Upper lobe of left lung (tissue), 6 donors: ENCODE results near the gene ADCY6. TPM values are rescaled to one million over a fixed set of nuclear protein-coding genes. Genes with fewer than 3 reads are reported as not detected.

Source experiments
- ATAC-seq, 2 donors: fragments of 200-7000 bp; cut with Tn5 transposase; one replicate each; pipeline ENCODE4 v1.9.1; 2022; ENCODE audit warnings: mild to moderate bottlenecking in 2 of 2, moderate library complexity in 2 of 2; ENCODE audit not compliant: low FRiP score in 2 of 2
- DNase-seq, 2 donors: peaks; one replicate each; pipeline ENCODE4 v3.0.0-alpha.2; 2019 to 2020
- H3K27ac ChIP-seq, 4 donors: fragments of 200-600 bp; sonication (generic); one replicate each; pipeline ENCODE4 v1.5.1; 2016 to 2019
- H3K27me3 ChIP-seq, 4 donors: fragments of 200-600 bp; sonication (generic); one replicate each; pipeline ENCODE4 v1.5.1; 2017 to 2019
- H3K36me3 ChIP-seq, 4 donors: fragments of 200-600 bp; sonication (generic); one replicate each; pipeline ENCODE4 v1.5.1; 2016 to 2019
- H3K4me1 ChIP-seq, 4 donors: fragments of 200-600 bp; sonication (generic); one replicate each; pipeline ENCODE4 v1.5.1; 2018 to 2019
- H3K4me3 ChIP-seq, 4 donors: fragments of 200-600 bp; sonication (generic); one replicate each; pipeline ENCODE4 v1.5.1; 2017 to 2019; ENCODE audit warnings: mild to moderate bottlenecking in 2 of 4, moderate library complexity in 1 of 4
- H3K9me3 ChIP-seq, 4 donors: fragments of 200-600 bp; sonication (generic); one replicate each; pipeline ENCODE4 v1.5.1; 2018 to 2019
- EP300 ChIP-seq, 4 donors: sonication (generic); formaldehyde crosslinking; IDR thresholded peaks; one replicate each; pipeline ENCODE4 v1.5.1; 2017; ENCODE audit warnings: antibody characterized with exemption in 4 of 4, control low read depth in 2 of 4
- POLR2A ChIP-seq, 4 donors: fragments of 450-650 bp; IDR thresholded peaks; one replicate each; pipeline ENCODE4 v1.5.1; 2016 to 2017; ENCODE audit warnings: antibody characterized with exemption in 4 of 4, mild to moderate bottlenecking in 2 of 4
- POLR2AphosphoS5 ChIP-seq, 2 donors: sonication (generic); formaldehyde crosslinking; IDR thresholded peaks; one replicate each; pipeline ENCODE4 v1.5.1; 2017; ENCODE audit warnings: antibody characterized with exemption in 2 of 2
- WGBS, 2 donors: methylation state at CpG; one replicate each; pipeline ENCODE4 v1.1.5; 2017 to 2018; 5-methylcytosine and 5-hydroxymethylcytosine counted together
- total RNA-seq, 6 donors: library from RNA; depleted of rRNA in 4 of 6; stranded (reverse); fragments of >200 nt in 4 of 6; gene quantifications; one replicate each; pipeline versions ENCODE4 v1.1.0 to v1.2.1, GENCODE V29; 2016 to 2021
- TF ChIP-seq, protein P1 (sequence below), 6 experiments: fragments of 450-650 bp in 4 of 6; fragments of 200-600 bp in 2 of 6; sonication (generic) in 2 of 6; IDR thresholded peaks; one replicate each; pipeline ENCODE4 v1.5.1; 2016 to 2019; ENCODE audit warnings: antibody characterized with exemption in 6 of 6
- donor health status: DM: no; HTN: no; CAD: no; lungs with moderate emphysema.
- donor health status: DM: no; HTN: yes; CAD: no; lungs with severe emphysema.

Gene ADCY6
- 100 to 1,000 TPM in 1 of 6 donors, 10 to 100 TPM in 5; 26.0 to 113 (median 35.1) TPM for total RNA-seq

DNA sequence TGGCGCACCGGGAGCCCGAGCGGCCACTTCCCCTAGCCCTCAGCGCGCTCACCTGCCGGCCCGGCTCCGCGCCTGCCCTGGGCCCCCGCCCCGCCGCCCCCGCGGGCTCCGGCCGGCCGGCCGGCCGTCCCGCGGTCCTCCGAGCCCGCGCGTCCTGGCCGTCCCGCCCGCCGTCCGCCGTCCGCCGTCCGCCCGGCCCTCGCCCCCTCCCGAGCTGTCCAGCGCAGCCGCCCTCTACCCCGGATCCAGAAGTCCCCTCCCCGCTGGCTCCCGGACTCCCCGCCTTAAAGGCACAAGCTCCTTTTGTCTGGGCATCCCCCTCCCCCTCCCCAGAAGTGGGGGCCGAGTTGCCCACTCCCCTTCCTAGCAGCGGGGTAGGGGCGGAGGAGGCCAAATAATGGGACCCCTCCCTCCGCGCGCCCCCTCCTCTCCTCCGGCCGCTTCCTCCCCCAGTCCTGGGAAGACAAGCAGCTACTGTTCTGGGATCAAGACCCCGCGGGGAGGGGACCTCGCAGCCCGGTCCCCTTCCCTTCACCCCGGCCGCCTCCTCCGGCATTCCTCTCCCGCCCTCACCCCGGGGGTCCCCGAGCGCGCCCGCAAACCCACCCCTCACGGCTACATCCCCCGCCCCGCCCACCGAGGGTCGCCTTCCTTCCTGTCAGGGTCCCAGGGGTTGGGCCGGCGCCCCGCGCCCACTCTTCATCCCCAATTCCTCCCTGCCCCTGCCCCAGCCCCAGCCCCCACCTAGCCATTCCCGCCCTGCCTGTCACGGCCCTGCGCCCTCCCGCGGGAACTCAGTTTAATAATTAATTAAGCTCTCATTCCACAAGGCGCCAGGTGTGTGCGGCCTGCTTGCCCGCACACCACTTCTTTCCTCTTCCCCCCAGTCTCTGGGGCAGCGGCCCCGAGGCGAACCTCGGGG lies at the start of gene ADCY6:
Gene ADCY6, minus strand, starts transcription at position 236 of the 922 bp plus-strand sequence. CDS start 5,655 bp downstream, outside the sequence.
- Histone ChIP-seq H3K27ac (peak within 1 kb of the TSS; percentile 87 to 95 (median 94)), H3K27me3 (no peaks in the 10 kb centered on the region), H3K4me3 (peak within 1 kb of the TSS; percentile 82 to 95 (median 87)), H3K9me3 (no peaks in the 10 kb centered on the region), H3K36me3 (no peaks in the 10 kb centered on the region), H3K4me1 (peaks cover 18 to 30% (median 23%) of the 10 kb centered on the region in 4 donors)
- peak; percentile 82 to 90 for ATAC-seq
- TF ChIP-seq POLR2A (IDR thresholded peaks at IDR 0.05): no peak
- TF ChIP-seq POLR2AphosphoS5 (IDR thresholded peaks at IDR 0.05): peak in 1 of 2 donors; percentile 69
- WGBS, 2 donors: 0 to 2% methylated on average over 12 to 46 of the region's 86 CpGs
- DNase-seq: peak; percentile 88 to 90

GRCh38 chr12:48838048-48838447 lies 49.2 kb upstream of the ADCY6 start:
- TF ChIP-seq EP300 (IDR thresholded peaks at IDR 0.05) (no peak), POLR2AphosphoS5 (IDR thresholded peaks at IDR 0.05) (no peak), POLR2A (IDR thresholded peaks at IDR 0.05) (no peak)
- TF ChIP-seq, protein P1, sequence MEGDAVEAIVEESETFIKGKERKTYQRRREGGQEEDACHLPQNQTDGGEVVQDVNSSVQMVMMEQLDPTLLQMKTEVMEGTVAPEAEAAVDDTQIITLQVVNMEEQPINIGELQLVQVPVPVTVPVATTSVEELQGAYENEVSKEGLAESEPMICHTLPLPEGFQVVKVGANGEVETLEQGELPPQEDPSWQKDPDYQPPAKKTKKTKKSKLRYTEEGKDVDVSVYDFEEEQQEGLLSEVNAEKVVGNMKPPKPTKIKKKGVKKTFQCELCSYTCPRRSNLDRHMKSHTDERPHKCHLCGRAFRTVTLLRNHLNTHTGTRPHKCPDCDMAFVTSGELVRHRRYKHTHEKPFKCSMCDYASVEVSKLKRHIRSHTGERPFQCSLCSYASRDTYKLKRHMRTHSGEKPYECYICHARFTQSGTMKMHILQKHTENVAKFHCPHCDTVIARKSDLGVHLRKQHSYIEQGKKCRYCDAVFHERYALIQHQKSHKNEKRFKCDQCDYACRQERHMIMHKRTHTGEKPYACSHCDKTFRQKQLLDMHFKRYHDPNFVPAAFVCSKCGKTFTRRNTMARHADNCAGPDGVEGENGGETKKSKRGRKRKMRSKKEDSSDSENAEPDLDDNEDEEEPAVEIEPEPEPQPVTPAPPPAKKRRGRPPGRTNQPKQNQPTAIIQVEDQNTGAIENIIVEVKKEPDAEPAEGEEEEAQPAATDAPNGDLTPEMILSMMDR (IDR thresholded peaks at IDR 0.05): no peak
- no peak for DNase-seq
- H3K4me3 ChIP-seq: no peak overlapping the region
- H3K9me3 ChIP-seq: no peaks in the 10 kb centered on the region
- H3K4me1 ChIP-seq: no peaks in the 10 kb centered on the region
- H3K27me3 ChIP-seq: no peaks in the 10 kb centered on the region
- ATAC-seq: no peak
- H3K36me3 ChIP-seq: peaks cover 55 to 94% (median 82%) of the 10 kb centered on the region in 4 donors
- H3K27ac ChIP-seq: no peak overlapping the region
- 89 to 95% methylated on average over 4 of the region's 4 CpGs for WGBS, 2 donors

GRCh38 chr12:48832321-48833060 lies 43.6 kb upstream of the ADCY6 start:
- ATAC-seq (no peak), DNase-seq (no peak)
- Histone ChIP-seq H3K9me3 (no peaks in the 10 kb centered on the region), H3K36me3 (peaks cover 56 to 100% (median 98%) of the 10 kb centered on the region in 4 donors), H3K27me3 (no peaks in the 10 kb centered on the region), H3K27ac (no peak overlapping the region), H3K4me1 (no peaks in the 10 kb centered on the region), H3K4me3 (no peak overlapping the region)
- 77 to 95% methylated on average over 5 to 12 of the region's 12 CpGs for WGBS, 2 donors
- TF ChIP-seq POLR2AphosphoS5 (IDR thresholded peaks at IDR 0.05) (no peak), EP300 (IDR thresholded peaks at IDR 0.05) (no peak), POLR2A (IDR thresholded peaks at IDR 0.05) (no peak)
- TF ChIP-seq, protein P1 (IDR thresholded peaks at IDR 0.05): no peak

GRCh38 chr12:48831257-48831656 lies 42.4 kb upstream of the ADCY6 start:
- Histone ChIP-seq H3K9me3 (no peaks in the 10 kb centered on the region), H3K36me3 (peaks cover 49 to 100% (median 92%) of the 10 kb centered on the region in 4 donors), H3K27me3 (no peaks in the 10 kb centered on the region), H3K4me3 (no peak overlapping the region), H3K4me1 (no peaks in the 10 kb centered on the region), H3K27ac (no peak overlapping the region)
- ATAC-seq: no peak
- DNase-seq: no peak
- 92 to 93% methylated on average over 6 of the region's 6 CpGs for WGBS, 2 donors
- no peak for TF ChIP-seq POLR2AphosphoS5 (IDR thresholded peaks at IDR 0.05)
- no peak for TF ChIP-seq POLR2A (IDR thresholded peaks at IDR 0.05)
- TF ChIP-seq, protein P1 (IDR thresholded peaks at IDR 0.05): no peak
- no peak for TF ChIP-seq EP300 (IDR thresholded peaks at IDR 0.05)
